GM21423 (cell line): ENCODE results near the gene BBS12.

Source experiments
- ATAC-seq: cut with Tn5 transposase; IDR thresholded peaks from one replicate; pipeline ENCODE4 v1.9.1; 2021; ENCODE audit warnings: mild to moderate bottlenecking, moderate library complexity; ENCODE audit not compliant: unreplicated experiment

The BBS12 gene

DNA sequence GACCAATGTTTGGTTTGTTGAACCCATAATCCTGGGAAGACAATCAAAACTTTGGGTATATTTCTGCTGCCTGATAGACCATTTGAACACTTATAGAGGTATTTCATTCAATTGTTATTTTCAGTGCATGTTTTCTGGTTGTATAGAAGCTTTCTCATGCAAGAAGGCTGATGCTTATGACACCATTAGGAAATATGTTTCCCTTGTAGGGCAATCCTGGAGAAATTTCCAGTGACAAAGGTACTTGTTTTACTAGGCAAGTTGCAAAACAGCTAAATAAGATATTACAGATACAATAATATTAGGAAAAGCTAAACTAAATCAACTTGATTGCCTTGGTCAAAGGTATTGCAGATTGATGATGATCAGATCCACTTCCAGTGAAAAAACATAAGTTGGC, 61.3 kb downstream of the BBS12 start:
- ATAC-seq, result no peak
